HEK293 (cell line): ENCODE data around the gene DDX27.

Source experiments
- CTCF ChIA-PET: fragments of 350-600 bp; formaldehyde crosslinking; extraction: SDS; loops from one replicate; lab custom pipeline; 2021; ENCODE audit warnings: antibody characterized with exemption; lab: Yijun Ruan, JAX
- POLR2A ChIA-PET: fragments of 300-600 bp; formaldehyde crosslinking; extraction: SDS; loops from one replicate; lab custom pipeline; 2020; ENCODE audit warnings: antibody characterized with exemption, inconsistent platforms; lab: Yijun Ruan, JAX
- H3K27ac ChIP-seq: fragments of 200-500 bp; sonication (Bioruptor generic); 2 replicates; pipeline ENCODE4 v1.5.1; 2014; ENCODE audit warnings: low read depth, low read length, control low read depth, inconsistent platforms; ENCODE audit errors: extremely low read depth
- H3K36me3 ChIP-seq, 2 experiments: fragments of 200-500 bp in 1 of 2; sonication (Bioruptor generic) in 1 of 2; 1 replicate in 1 of 2; 2 replicates in 1 of 2; pipeline ENCODE4 v1.5.1; 2014 to 2017; ENCODE audit warnings: inconsistent platforms in 2 of 2, low read length in 2 of 2; ENCODE audit not compliant: control insufficient read depth in 2 of 2, insufficient read depth in 1 of 2
- H3K4me1 ChIP-seq: fragments of 200-500 bp; sonication (Bioruptor generic); 2 replicates; pipeline ENCODE4 v1.5.1; 2014; ENCODE audit warnings: mild to moderate bottlenecking, low read length, inconsistent platforms; ENCODE audit not compliant: control insufficient read depth, insufficient read depth
- H3K4me3 ChIP-seq: 2 replicates; pipeline ENCODE4 v1.5.1; 2011; ENCODE audit warnings: low read depth, mild to moderate bottlenecking, control low read depth, low read length, moderate library complexity
- H3K9me3 ChIP-seq: fragments of 200-500 bp; sonication (Bioruptor generic); 2 replicates; pipeline ENCODE4 v1.5.1; 2014; ENCODE audit warnings: low read depth, low read length, inconsistent platforms; ENCODE audit not compliant: control insufficient read depth, insufficient read depth
- EGR2 ChIP-seq: fragments of 450-650 bp; formaldehyde crosslinking; IDR thresholded peaks from 2 replicates; pipeline ENCODE4 v1.5.1; 2016; ENCODE audit warnings: low read depth, missing biosample characterization, missing genetic modification characterization
- GLIS2 ChIP-seq: fragments of 450-650 bp; formaldehyde crosslinking; IDR thresholded peaks from 2 replicates; pipeline ENCODE4 v1.5.1; 2016; ENCODE audit warnings: missing biosample characterization, missing genetic modification characterization
- HOXD13 ChIP-seq: sonication (generic); formaldehyde crosslinking; IDR thresholded peaks from 2 replicates; pipeline ENCODE4 v1.8.0; 2022; ENCODE audit warnings: missing genetic modification reagents, borderline replicate concordance
- KLF10 ChIP-seq: fragments of 450-650 bp; IDR thresholded peaks from 2 replicates; pipeline ENCODE4 v1.5.1; 2018; ENCODE audit warnings: missing biosample characterization, mild to moderate bottlenecking, missing genetic modification characterization
- OVOL3 ChIP-seq: fragments of 450-650 bp; formaldehyde crosslinking; IDR thresholded peaks from 2 replicates; pipeline ENCODE4 v1.5.1; 2016; ENCODE audit warnings: missing biosample characterization, missing genetic modification characterization
- RBAK ChIP-seq: fragments of 450-650 bp; formaldehyde crosslinking; IDR thresholded peaks from 2 replicates; pipeline ENCODE4 v1.5.1; 2016; ENCODE audit warnings: missing biosample characterization, missing genetic modification characterization
- SP2 ChIP-seq: fragments of 450-650 bp; formaldehyde crosslinking; IDR thresholded peaks from 2 replicates; pipeline ENCODE4 v1.5.1; 2016; ENCODE audit warnings: missing biosample characterization, missing genetic modification characterization
- SP3 ChIP-seq: fragments of 450-650 bp; formaldehyde crosslinking; IDR thresholded peaks from 2 replicates; pipeline ENCODE4 v1.5.1; 2016; ENCODE audit warnings: missing biosample characterization, missing genetic modification characterization
- ZNF211 ChIP-seq: fragments of 450-650 bp; formaldehyde crosslinking; IDR thresholded peaks from 2 replicates; pipeline ENCODE4 v1.5.1; 2016; ENCODE audit warnings: low read depth, missing biosample characterization, missing genetic modification characterization
- ZNF266 ChIP-seq: fragments of 450-650 bp; formaldehyde crosslinking; IDR thresholded peaks from 2 replicates; pipeline ENCODE4 v1.5.1; 2016; ENCODE audit warnings: missing biosample characterization, missing genetic modification characterization, low read depth
- ZNF426 ChIP-seq: fragments of 450-650 bp; formaldehyde crosslinking; IDR thresholded peaks from 2 replicates; pipeline ENCODE4 v1.5.1; 2017; ENCODE audit warnings: missing biosample characterization, missing genetic modification characterization, mild to moderate bottlenecking, inconsistent platforms, moderate library complexity
- ZNF473 ChIP-seq: fragments of 450-650 bp; formaldehyde crosslinking; IDR thresholded peaks from 2 replicates; pipeline ENCODE4 v1.5.1; 2017; ENCODE audit warnings: missing biosample characterization, missing genetic modification characterization
- ZNF610 ChIP-seq: fragments of 450-650 bp; formaldehyde crosslinking; IDR thresholded peaks from 2 replicates; pipeline ENCODE4 v1.5.1; 2016; ENCODE audit warnings: missing biosample characterization, missing genetic modification characterization, borderline replicate concordance
- ZNF621 ChIP-seq: fragments of 450-650 bp; formaldehyde crosslinking; IDR thresholded peaks from 2 replicates; pipeline ENCODE4 v1.5.1; 2017; ENCODE audit warnings: missing biosample characterization, missing genetic modification characterization
- ZNF629 ChIP-seq: fragments of 450-650 bp; formaldehyde crosslinking; IDR thresholded peaks from 2 replicates; pipeline ENCODE4 v1.5.1; 2017; ENCODE audit warnings: missing biosample characterization, missing genetic modification characterization
- TF ChIP-seq, protein P1 (sequence below): fragments of 450-650 bp; formaldehyde crosslinking; IDR thresholded peaks from 2 replicates; pipeline ENCODE4 v1.5.1; 2016; ENCODE audit warnings: missing biosample characterization, missing genetic modification characterization
- TF ChIP-seq, protein P2 (sequence below): fragments of 450-650 bp; formaldehyde crosslinking; conservative IDR thresholded peaks from 2 replicates; pipeline ENCODE4 v1.5.1; 2016; ENCODE audit warnings: low read depth, missing biosample characterization, missing genetic modification characterization
- TF ChIP-seq, protein P3 (sequence below): fragments of 450-650 bp; formaldehyde crosslinking; IDR thresholded peaks from 2 replicates; pipeline ENCODE4 v1.5.1; 2016; ENCODE audit warnings: missing biosample characterization, missing genetic modification characterization, borderline replicate concordance
- TF ChIP-seq, protein P4 (sequence below): fragments of 450-650 bp; formaldehyde crosslinking; optimal IDR thresholded peaks from 2 replicates; pipeline ENCODE3; 2016; ENCODE audit warnings: missing biosample characterization, mild to moderate bottlenecking, missing genetic modification characterization
- TF ChIP-seq, protein P5 (sequence below): fragments of 450-650 bp; formaldehyde crosslinking; IDR thresholded peaks from 2 replicates; pipeline ENCODE4 v1.5.1; 2016; ENCODE audit warnings: missing biosample characterization, missing genetic modification characterization

The DDX27 gene

DNA sequence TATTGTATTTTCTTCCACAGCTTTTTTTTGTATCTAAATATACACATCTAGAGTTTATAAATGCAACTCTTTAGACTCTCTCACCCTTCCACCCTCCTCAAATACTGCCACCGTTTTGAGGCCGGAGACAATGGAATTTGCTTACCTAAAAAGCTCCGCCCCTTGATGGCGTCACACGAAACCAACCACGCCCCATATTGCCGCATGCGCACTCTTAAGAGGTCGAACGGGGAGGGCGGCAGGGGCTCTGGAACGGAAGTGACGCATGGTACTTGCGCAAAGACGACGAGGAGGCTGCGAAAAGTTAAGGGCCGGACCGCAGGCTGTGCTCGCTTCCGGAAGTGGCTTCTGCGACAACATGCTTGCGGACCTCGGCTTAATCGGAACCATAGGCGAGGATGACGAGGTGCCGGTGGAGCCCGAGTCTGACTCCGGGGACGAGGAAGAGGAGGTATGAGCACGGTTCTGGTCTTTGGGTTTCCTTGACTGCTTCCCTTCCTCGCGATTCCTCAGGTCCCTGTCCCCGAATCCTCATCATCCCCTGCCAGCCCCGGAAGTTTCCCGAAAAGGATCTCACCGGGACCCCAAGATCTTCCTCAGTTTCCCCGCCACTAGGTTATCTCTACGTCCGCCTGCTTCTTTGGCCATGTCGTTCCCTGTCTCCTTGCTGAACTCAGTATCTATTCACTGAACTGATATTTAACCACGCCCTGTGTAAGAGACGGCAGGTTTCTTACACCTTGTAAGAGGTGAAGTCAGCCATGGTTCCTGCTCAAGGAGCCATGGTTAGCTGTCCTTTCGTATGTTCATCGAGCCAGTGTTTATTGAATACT lies at the start of gene DDX27 (continued):
- TF ChIP-seq, protein P1, sequence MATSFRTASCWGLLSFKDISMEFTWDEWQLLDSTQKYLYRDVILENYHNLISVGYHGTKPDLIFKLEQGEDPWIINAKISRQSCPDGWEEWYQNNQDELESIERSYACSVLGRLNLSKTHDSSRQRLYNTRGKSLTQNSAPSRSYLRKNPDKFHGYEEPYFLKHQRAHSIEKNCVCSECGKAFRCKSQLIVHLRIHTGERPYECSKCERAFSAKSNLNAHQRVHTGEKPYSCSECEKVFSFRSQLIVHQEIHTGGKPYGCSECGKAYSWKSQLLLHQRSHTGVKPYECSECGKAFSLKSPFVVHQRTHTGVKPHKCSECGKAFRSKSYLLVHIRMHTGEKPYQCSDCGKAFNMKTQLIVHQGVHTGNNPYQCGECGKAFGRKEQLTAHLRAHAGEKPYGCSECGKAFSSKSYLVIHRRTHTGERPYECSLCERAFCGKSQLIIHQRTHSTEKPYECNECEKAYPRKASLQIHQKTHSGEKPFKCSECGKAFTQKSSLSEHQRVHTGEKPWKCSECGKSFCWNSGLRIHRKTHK: no peak
- TF ChIP-seq KLF10 (no peak), HOXD13 (CRISPR knock-in tag) (no peak), GLIS2 (tag by site-specific recombination) (no peak), ZNF473 (tag by site-specific recombination) (no peak), ZNF629 (peak; percentile 97), ZNF621 (no peak), SP2 (tag by site-specific recombination) (peak; percentile 93), ZNF610 (tag by site-specific recombination) (no peak)
- TF ChIP-seq, protein P2, sequence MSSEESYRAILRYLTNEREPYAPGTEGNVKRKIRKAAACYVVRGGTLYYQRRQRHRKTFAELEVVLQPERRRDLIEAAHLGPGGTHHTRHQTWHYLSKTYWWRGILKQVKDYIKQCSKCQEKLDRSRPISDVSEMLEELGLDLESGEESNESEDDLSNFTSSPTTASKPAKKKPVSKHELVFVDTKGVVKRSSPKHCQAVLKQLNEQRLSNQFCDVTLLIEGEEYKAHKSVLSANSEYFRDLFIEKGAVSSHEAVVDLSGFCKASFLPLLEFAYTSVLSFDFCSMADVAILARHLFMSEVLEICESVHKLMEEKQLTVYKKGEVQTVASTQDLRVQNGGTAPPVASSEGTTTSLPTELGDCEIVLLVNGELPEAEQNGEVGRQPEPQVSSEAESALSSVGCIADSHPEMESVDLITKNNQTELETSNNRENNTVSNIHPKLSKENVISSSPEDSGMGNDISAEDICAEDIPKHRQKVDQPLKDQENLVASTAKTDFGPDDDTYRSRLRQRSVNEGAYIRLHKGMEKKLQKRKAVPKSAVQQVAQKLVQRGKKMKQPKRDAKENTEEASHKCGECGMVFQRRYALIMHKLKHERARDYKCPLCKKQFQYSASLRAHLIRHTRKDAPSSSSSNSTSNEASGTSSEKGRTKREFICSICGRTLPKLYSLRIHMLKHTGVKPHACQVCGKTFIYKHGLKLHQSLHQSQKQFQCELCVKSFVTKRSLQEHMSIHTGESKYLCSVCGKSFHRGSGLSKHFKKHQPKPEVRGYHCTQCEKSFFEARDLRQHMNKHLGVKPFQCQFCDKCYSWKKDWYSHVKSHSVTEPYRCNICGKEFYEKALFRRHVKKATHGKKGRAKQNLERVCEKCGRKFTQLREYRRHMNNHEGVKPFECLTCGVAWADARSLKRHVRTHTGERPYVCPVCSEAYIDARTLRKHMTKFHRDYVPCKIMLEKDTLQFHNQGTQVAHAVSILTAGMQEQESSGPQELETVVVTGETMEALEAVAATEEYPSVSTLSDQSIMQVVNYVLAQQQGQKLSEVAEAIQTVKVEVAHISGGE: peak; percentile 97
- TF ChIP-seq, protein P3, sequence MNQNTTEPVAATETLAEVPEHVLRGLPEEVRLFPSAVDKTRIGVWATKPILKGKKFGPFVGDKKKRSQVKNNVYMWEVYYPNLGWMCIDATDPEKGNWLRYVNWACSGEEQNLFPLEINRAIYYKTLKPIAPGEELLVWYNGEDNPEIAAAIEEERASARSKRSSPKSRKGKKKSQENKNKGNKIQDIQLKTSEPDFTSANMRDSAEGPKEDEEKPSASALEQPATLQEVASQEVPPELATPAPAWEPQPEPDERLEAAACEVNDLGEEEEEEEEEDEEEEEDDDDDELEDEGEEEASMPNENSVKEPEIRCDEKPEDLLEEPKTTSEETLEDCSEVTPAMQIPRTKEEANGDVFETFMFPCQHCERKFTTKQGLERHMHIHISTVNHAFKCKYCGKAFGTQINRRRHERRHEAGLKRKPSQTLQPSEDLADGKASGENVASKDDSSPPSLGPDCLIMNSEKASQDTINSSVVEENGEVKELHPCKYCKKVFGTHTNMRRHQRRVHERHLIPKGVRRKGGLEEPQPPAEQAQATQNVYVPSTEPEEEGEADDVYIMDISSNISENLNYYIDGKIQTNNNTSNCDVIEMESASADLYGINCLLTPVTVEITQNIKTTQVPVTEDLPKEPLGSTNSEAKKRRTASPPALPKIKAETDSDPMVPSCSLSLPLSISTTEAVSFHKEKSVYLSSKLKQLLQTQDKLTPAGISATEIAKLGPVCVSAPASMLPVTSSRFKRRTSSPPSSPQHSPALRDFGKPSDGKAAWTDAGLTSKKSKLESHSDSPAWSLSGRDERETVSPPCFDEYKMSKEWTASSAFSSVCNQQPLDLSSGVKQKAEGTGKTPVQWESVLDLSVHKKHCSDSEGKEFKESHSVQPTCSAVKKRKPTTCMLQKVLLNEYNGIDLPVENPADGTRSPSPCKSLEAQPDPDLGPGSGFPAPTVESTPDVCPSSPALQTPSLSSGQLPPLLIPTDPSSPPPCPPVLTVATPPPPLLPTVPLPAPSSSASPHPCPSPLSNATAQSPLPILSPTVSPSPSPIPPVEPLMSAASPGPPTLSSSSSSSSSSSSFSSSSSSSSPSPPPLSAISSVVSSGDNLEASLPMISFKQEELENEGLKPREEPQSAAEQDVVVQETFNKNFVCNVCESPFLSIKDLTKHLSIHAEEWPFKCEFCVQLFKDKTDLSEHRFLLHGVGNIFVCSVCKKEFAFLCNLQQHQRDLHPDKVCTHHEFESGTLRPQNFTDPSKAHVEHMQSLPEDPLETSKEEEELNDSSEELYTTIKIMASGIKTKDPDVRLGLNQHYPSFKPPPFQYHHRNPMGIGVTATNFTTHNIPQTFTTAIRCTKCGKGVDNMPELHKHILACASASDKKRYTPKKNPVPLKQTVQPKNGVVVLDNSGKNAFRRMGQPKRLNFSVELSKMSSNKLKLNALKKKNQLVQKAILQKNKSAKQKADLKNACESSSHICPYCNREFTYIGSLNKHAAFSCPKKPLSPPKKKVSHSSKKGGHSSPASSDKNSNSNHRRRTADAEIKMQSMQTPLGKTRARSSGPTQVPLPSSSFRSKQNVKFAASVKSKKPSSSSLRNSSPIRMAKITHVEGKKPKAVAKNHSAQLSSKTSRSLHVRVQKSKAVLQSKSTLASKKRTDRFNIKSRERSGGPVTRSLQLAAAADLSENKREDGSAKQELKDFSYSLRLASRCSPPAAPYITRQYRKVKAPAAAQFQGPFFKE (tag by site-specific recombination): no peak

DNA sequence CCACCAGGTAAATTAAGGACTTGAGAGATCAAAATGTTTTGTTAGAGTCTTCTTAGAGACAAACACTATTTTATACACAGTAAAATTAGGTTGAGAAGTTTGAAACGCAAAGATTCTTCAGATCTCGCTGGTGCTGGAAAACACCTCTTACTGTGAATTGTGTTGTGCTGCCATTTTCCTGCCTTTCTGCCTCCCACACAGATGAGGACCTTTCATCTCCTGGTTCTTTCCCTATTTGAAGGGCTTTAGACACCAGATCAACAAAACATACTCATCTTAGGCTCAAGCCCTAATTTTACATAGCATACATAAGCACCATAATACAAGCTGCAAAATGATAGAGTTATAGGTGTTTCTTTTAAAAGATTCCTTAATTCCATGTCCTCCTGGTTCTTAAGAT lies 49.7 kb upstream of the DDX27 start:
- peaks cover 4 to 21% of the 10 kb centered on the region in 2 experiments; a peak in 2 of 3 replicates for H3K36me3 ChIP-seq
- CTCF ChIA-PET: interaction anchor here (1.0 kb wide), 1 partner anchor 47 kb away, joined by 4 read pairs; no protein-coding TSS in a partner anchor
- POLR2A ChIA-PET: no interaction called here

More for the DNA sequence above, 49.7 kb upstream of the DDX27 start:
- TF ChIP-seq ZNF266 (tag by site-specific recombination) (no peak), OVOL3 (tag by site-specific recombination) (no peak), ZNF426 (no peak), RBAK (tag by site-specific recombination) (no peak), HOXD13 (CRISPR knock-in tag) (no peak), EGR2 (tag by site-specific recombination) (no peak), SP3 (tag by site-specific recombination) (no peak), ZNF211 (tag by site-specific recombination) (no peak)
- TF ChIP-seq, protein P4, sequence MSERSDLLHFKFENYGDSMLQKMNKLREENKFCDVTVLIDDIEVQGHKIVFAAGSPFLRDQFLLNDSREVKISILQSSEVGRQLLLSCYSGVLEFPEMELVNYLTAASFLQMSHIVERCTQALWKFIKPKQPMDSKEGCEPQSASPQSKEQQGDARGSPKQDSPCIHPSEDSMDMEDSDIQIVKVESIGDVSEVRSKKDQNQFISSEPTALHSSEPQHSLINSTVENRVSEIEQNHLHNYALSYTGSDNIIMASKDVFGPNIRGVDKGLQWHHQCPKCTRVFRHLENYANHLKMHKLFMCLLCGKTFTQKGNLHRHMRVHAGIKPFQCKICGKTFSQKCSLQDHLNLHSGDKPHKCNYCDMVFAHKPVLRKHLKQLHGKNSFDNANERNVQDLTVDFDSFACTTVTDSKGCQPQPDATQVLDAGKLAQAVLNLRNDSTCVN (tag by site-specific recombination): no peak
- TF ChIP-seq, protein P5, sequence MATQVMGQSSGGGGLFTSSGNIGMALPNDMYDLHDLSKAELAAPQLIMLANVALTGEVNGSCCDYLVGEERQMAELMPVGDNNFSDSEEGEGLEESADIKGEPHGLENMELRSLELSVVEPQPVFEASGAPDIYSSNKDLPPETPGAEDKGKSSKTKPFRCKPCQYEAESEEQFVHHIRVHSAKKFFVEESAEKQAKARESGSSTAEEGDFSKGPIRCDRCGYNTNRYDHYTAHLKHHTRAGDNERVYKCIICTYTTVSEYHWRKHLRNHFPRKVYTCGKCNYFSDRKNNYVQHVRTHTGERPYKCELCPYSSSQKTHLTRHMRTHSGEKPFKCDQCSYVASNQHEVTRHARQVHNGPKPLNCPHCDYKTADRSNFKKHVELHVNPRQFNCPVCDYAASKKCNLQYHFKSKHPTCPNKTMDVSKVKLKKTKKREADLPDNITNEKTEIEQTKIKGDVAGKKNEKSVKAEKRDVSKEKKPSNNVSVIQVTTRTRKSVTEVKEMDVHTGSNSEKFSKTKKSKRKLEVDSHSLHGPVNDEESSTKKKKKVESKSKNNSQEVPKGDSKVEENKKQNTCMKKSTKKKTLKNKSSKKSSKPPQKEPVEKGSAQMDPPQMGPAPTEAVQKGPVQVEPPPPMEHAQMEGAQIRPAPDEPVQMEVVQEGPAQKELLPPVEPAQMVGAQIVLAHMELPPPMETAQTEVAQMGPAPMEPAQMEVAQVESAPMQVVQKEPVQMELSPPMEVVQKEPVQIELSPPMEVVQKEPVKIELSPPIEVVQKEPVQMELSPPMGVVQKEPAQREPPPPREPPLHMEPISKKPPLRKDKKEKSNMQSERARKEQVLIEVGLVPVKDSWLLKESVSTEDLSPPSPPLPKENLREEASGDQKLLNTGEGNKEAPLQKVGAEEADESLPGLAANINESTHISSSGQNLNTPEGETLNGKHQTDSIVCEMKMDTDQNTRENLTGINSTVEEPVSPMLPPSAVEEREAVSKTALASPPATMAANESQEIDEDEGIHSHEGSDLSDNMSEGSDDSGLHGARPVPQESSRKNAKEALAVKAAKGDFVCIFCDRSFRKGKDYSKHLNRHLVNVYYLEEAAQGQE: no peak
- TF ChIP-seq, all 188 proteins: peak for 0
- Histone ChIP-seq H3K9me3 (no peaks in the 10 kb centered on the region), H3K27ac (no peak overlapping the region), H3K4me1 (peaks cover 15% of the 10 kb centered on the region), H3K4me3 (no peak overlapping the region)
